Measurements from ENCODE around the gene MGAT2.
"Not testable (repeated sequence)": the region's sequence is repeated elsewhere in the genome, so short reads cannot be mapped to it uniquely, and the experiment has no call there.

Gene MGAT2

GRCh38 chr14:49620182-49621113 lies at the start of gene MGAT2, which contains the start of gene RPL36AL:
Gene MGAT2 (plus strand): TSS chr14:49620799. CDS start chr14:49621269, 470 bp downstream.
Gene RPL36AL (minus strand): TSS chr14:49620626. CDS start chr14:49619104, 1,522 bp downstream.
- peak; percentile 99 for DNase-seq

- no peak for DNase-seq
Measured at GRCh38 chr14:49574038-49574437, 46.6 kb upstream of the MGAT2 start.

- DNase-seq, result no peak
Measured at GRCh38 chr14:49578141-49578540, 42.5 kb upstream of the MGAT2 start.

GRCh38 chr14:49579841-49580240 lies 40.8 kb upstream of the MGAT2 start:
- DNase-seq, result no peak

- no peak for DNase-seq
Measured at GRCh38 chr14:49581209-49582112, 39.1 kb upstream of the MGAT2 start.

GRCh38 chr14:49582113-49582977 lies 38.3 kb upstream of the MGAT2 start:
- no peak for DNase-seq

- DNase-seq, result no peak
Measured at GRCh38 chr14:49583629-49584028, 37.0 kb upstream of the MGAT2 start.

GRCh38 chr14:49584058-49584457 lies 36.5 kb upstream of the MGAT2 start:
- no peak for DNase-seq

GRCh38 chr14:49584981-49585640 lies 35.5 kb upstream of the MGAT2 start:
- DNase-seq, result not testable (repeated sequence)

- DNase-seq, result peak; percentile 99
Measured at GRCh38 chr14:49585803-49586672, 34.6 kb upstream of the MGAT2 start, which contains the start of gene RPS29. Gene RPS29 (minus strand): TSS chr14:49586380. CDS start chr14:49586346, 34 bp downstream.

GRCh38 chr14:49586673-49587460 lies 33.7 kb upstream of the MGAT2 start:
- no peak for DNase-seq

- DNase-seq, result no peak
Measured at GRCh38 chr14:49589387-49589786, 31.2 kb upstream of the MGAT2 start.

- DNase-seq, result no peak
Measured at GRCh38 chr14:49593016-49593415, 27.6 kb upstream of the MGAT2 start.

- DNase-seq, result no peak
Measured at GRCh38 chr14:49594347-49595091, 26.1 kb upstream of the MGAT2 start.

- no peak for DNase-seq
Measured at GRCh38 chr14:49598189-49598484, 22.5 kb upstream of the MGAT2 start.

GRCh38 chr14:49598485-49599300 lies 21.9 kb upstream of the MGAT2 start, which contains the start of gene LRR1:
Gene LRR1 (plus strand): TSS chr14:49598940. CDS start chr14:49599021, 81 bp downstream.
- peak; percentile 93 for DNase-seq

GRCh38 chr14:49607583-49607982 lies 13.0 kb upstream of the MGAT2 start:
- DNase-seq, result no peak

- DNase-seq, result no peak
Measured at GRCh38 chr14:49612251-49612650, 8.3 kb upstream of the MGAT2 start.
